PFSK-1 (cell line): Measurements from ENCODE around the gene LHFPL3.

Source experiments
- FOXP2 ChIP-seq: optimal IDR thresholded peaks from 2 replicates; pipeline ENCODE3; 2011; ENCODE audit warnings: borderline replicate concordance, control low read depth, inconsistent platforms; ENCODE audit not compliant: insufficient read depth; ENCODE audit errors: extremely low read length, extremely low read depth
- POLR2AphosphoS5 ChIP-seq: IDR thresholded peaks from 2 replicates; pipeline ENCODE4 v1.6.1; 2012; ENCODE audit warnings: low read depth, mild to moderate bottlenecking, control low read depth, low read length, moderate library complexity
- REST ChIP-seq, 2 experiments: IDR thresholded peaks; 2 replicates each; pipeline versions ENCODE4 v1.6.1 to v1.8.0; 2011 to 2012; ENCODE audit warnings: low read depth in 2 of 2, low read length in 2 of 2, control low read depth in 1 of 2, inconsistent platforms in 1 of 2, mild to moderate bottlenecking in 1 of 2, moderate library complexity in 1 of 2; ENCODE audit not compliant: insufficient read depth in 1 of 2
- SIN3A ChIP-seq: IDR thresholded peaks from 2 replicates; pipeline ENCODE4 v1.6.1; 2012; ENCODE audit warnings: mild to moderate bottlenecking, low read length, moderate library complexity, borderline replicate concordance; ENCODE audit not compliant: insufficient read depth
- TAF1 ChIP-seq: IDR thresholded peaks from 2 replicates; pipeline ENCODE4 v1.6.1; 2012; ENCODE audit warnings: low read length, control low read depth, borderline replicate concordance; ENCODE audit not compliant: insufficient read depth

DNA sequence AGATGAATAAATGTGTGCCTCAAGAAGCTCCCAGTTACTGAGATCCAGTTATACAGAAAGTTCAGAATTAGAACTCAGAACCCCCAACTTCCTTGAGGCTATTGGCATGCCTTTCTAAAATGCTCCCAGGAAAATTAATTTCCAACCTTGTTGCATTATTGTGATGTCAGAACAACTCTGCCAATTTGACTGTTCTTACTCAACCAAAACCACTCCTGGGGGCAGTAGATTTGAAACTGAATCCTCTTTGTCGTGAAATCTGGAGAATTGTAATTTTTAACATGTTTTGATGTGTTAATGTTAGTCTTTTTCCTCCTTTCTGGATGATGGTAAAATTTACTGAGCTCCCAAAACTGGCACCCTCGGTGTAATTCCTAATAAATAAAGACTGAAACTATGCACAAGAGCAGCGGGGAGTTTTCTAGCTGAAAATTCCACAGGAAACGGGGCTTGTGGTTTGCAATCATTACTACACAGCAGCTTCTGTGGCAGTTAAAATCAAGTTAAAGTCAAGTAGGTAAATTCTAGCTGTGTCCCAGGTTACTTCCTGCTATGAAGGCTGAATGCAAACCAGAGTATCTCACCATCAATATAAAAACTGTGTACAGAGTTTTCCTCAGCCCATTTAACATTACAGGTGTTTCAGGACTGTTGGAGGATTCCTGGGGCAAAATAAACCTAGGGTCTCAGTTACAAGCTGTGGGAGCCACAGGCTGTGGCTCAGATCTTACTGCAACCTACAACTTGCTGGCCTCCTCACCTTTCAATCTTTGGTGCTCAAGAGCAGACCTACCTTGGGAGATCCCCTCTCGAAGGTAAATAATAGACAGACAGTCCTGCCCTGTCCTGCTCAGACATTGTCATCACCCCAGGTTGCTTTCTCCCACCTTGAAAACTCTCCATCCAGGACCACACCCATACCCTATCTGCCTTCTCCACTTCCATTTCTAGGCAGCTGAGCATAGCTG lies 529.3 kb downstream of the LHFPL3 start:
- TF ChIP-seq TAF1 (no peak), POLR2AphosphoS5 (no peak), REST (IDR thresholded peaks at IDR 0.05; ENCODE audit: insufficient read depth in 1 of 2, low read depth in 2 of 2, low read length in 2 of 2) (no peak), SIN3A (no peak), FOXP2 (no peak)
